Erythroblast (primary cell): ENCODE data around the gene GALNT16.
"Not testable (repeated sequence)": the region's sequence is repeated elsewhere in the genome, so short reads cannot be mapped to it uniquely, and the experiment has no call there.

Source experiments
- DNase-seq, 2 experiments: peaks; one replicate each; lab custom pipeline; 2025; lab: John Stamatoyannopoulos, UW
- GATA1 ChIP-seq: IDR thresholded peaks from 2 replicates; pipeline ENCODE4 v1.6.1; 2011; ENCODE audit warnings: low read depth, mild to moderate bottlenecking, control low read depth, low read length, moderate library complexity
- POLR2A ChIP-seq: IDR thresholded peaks from 2 replicates; pipeline ENCODE4 v1.6.1; 2011; ENCODE audit warnings: mild to moderate bottlenecking, low read length

GALNT16 gene

DNA sequence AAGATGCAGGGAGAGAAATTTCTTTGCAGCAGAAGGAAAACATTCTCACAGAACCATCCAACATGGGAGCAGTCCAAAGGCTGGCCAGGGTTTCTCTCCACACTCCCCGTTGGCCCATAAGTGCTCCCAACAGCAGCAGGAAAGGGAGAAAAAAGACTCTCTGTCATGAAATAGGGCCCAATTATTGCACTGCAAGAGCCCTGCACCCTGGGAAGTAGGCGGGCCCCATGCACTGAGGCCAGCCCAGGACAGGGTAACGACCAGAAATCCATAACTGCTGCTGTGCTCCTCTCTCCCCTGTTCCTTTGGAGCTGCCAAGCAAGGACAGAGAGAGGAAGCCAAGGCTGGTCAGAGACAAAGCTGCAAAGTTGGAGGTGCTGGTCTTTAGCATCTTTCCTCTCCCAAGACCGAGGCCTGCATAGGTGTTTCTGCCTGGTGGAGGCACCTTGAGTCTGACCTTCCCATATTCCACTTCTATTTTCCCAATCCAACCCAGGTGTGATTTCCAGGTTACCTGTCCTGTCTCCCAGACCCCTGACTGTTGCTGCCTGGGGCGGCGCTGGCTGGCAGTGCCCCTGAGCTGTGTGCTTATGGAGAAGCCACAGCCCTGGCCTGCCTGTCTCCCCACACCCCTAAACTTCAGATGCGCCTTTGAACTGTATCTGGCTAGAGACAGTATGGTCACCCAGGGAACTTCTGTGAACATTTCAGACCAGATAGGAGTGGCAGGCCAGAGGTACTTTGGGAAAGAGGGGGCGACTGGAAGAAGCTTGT lies 6.8 kb downstream of the GALNT16 start:
- no peak for DNase-seq
- no peak for TF ChIP-seq POLR2A
- TF ChIP-seq GATA1, result no peak

GRCh38 chr14:69267492-69267891 lies 7.5 kb downstream of the GALNT16 start:
- no peak for DNase-seq
- no peak for TF ChIP-seq POLR2A

DNA sequence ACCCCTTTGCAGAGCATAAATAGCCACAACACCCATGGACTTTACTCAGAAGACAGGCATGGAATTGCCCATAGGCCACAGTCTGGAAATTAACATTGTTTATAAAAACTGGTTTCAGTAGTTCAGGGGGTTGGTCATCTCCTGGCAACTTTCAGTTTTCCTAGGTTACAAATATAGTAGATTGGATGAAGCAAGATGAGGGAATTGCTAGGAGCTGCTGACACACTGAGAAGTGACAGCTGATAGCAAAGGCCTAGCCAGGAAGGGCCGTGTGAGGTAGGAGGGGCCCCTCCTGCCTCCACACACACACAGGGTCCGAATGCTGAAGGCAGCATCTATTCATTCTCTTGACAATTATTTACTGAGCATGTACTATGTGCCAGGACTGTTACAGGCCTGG lies 8.3 kb downstream of the GALNT16 start:
- no peak for DNase-seq
- TF ChIP-seq POLR2A, result no peak
- no peak for TF ChIP-seq GATA1

GRCh38 chr14:69268763-69269162 lies 8.8 kb downstream of the GALNT16 start:
- DNase-seq, result no peak
- no peak for TF ChIP-seq POLR2A
- no peak for TF ChIP-seq GATA1

DNA sequence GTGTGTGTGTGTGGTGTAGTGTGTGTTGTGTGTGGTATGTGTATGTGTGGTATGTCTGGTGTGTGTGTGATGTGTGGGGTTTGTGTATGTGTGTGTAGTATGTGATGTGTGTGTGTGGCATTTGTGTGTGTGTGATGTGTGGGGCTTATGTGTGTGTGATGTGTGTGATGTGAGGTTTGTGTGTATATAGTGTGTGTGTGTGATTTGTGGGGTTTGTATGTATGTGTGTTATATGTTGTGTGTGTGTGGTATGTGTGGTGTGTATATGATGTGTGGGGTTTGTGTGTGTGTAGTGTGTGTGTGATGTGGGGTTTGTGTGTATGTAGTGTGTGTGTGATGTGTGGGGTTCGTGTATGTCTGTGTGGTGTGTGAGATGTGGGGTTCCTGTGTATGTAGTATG lies 9.4 kb downstream of the GALNT16 start:
- DNase-seq, result no peak
- TF ChIP-seq GATA1 (no peak), POLR2A (no peak)

- TF ChIP-seq GATA1 (no peak), POLR2A (no peak)
- DNase-seq, result no peak
These were observed 10.1 kb downstream of the GALNT16 start for GRCh38 chr14:69270097-69270496.

DNA sequence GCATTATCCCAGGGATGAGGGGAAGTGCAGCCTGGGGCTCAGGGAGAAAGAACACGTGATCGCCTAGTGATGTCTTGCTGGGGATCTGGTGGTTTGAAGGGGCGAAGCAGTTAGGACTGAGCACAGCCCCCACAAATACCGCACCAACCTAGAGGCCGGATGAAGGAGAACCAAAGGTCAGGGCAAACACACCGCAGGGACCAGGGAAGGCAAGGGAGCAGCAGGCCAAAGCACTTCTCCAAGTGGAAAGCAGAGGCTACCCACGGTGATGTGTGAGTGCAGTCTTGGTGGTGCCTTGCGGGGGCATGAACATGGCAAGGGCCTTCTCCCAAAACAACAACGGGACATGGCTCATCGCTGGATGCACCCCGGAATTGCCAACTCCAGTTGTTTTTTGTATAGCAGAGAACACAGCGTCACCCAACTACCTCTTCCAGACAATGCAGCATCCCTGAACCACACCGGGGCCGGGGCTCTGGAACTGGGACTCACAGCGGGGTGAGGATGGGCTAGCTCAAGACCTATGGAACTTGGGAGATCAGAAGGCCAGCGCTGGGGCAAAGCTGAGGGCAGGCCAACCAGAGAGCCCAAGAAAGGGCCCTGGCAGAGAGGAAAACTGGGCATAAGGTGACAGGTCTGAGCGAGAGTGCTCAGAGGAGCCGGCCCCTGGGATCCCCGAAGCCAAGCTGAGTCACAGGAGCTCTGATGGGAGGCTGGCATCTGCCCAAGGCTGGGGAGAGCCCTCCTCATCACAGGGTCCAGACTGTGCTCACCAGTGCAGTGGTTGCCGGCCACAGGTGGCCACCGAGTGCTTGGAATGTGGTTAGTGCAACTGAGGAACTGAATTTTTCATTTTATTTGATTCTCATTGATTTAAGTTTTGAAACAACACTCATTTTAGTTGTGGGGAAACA lies 11.1 kb downstream of the GALNT16 start:
- no peak for DNase-seq
- TF ChIP-seq GATA1 (no peak), POLR2A (no peak)

DNA sequence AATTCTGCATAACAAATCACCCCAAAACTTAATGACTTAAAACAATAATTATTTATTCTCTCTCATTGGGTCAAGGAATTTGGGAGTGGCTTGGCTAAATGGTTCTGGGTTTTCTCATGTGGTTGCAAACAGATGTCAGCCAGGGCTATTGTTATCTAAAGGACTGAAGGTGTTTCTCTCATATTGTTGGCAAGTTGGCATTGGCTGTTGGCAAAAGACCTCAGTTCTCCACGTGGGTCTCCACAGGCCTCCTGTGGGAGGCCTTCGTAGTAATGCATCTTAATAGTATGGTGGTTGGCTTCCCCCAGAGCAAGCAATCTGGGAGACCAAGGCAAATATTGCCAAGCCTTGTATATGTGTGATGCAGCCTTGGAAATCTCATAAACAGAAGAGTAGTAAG lies 14.4 kb downstream of the GALNT16 start:
- TF ChIP-seq GATA1, result no peak
- TF ChIP-seq POLR2A, result no peak
- DNase-seq, result no peak

DNA sequence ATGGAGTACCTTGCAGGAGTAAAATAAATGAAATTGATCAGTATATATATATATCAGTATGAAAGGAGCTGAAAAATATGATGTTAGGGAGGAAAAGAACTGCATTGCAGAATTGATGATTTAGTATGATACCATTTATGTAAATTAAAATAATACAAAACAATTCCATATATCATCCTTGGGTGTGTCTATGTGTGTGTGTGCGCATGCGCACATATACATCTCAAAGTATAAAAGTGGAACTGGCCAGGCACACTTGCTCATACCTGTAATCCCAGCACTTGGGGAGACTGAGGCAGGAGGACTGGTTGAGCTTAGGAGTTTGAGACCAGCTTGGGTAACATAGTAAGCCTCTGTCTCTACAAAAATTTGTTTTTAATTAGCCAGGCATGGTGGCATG lies 15.4 kb downstream of the GALNT16 start:
- DNase-seq, result no peak
- TF ChIP-seq GATA1 (no peak), POLR2A (no peak)

GRCh38 chr14:69277356-69277755 lies 17.4 kb downstream of the GALNT16 start:
- not testable (repeated sequence) for DNase-seq

DNA sequence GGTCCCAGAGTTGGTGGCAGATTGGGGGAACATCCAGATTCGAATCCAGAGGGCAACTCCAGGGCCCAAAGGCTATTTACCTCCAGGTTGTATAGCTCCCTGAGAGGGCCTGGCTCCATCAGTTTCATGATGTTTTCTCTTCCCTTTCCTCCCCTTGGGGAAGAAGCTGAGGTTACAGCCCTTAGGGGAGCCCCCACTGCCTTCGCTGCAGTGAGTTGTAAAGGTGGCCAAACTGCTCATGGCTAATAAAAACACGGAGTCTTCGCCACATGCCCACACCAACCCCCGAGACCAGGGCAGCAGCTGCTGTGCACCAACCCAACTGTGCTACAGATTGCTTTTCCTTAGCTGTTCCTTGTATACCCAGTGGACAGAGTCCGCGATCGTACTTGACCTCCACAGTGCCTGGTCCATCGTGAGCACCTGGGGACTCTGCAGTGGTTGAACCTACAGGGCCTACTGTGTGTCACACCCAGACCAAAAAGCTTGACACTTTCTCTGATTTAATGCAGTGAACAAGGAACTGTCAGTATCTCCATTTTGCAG lies 20.9 kb downstream of the GALNT16 start:
- no peak for DNase-seq
- no peak for TF ChIP-seq POLR2A
- no peak for TF ChIP-seq GATA1

DNA sequence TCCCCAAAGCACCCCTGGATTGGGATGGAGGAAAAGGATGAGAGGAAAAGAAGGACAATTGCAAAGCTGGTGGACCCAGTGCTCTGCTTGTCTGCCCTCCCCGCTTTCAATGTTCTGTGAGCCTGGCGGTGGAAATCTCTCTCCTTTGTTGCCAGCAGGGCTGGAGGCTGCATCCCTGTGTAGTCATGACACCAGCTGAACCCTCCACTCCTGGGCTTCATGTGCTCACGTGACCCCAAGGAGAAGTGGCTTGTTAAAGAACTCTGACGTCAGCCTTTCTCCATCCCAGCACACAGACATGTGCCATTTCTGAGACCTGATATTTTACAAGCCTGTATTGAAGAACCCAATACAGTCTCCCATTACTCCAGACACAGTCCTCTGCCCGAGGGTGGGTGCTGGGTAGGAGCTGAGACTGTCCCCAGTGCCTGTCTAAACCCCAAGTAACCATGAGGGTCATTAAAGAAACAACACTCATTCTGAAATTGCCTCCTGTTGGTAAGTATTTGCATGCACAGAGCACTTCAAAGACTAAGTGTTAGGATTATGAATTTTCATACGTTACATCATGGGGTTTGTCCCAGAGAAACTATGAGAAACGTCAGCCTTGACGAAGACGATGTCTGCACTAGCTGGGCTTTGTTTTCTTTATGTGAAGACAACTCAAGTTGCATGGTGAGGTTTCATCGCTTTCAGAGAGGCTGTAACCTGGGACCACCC lies 21.7 kb downstream of the GALNT16 start:
- no peak for TF ChIP-seq POLR2A
- TF ChIP-seq GATA1, result no peak
- DNase-seq, result no peak

DNA sequence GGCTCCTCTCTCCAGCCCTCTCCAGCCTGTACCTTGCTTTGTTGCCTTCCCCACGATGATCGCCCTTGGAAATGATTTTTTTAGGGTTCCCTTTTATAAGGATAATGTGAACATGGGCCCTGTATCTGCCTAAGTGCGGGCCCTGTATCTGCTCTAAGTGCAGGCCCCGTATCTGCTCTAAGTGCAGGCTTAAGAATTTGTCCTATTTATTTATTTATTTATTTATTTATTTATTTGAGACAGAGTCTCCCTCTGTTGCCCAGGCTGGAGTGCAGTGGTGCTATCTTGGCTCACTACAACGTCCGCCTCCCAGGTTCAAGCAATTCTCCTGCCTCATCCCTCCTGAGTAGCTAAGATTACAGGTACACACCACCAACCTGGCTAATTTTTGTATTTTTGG lies 22.5 kb downstream of the GALNT16 start:
- no peak for DNase-seq
- TF ChIP-seq POLR2A, result no peak
- no peak for TF ChIP-seq GATA1

GRCh38 chr14:69284170-69284569 lies 24.2 kb downstream of the GALNT16 start:
- TF ChIP-seq POLR2A (no peak), GATA1 (no peak)
- no peak for DNase-seq
